Right ventricle myocardium superior (tissue), 1 donor: ENCODE data around the gene DTD1. TPM values are rescaled to one million over a fixed set of nuclear protein-coding genes. Genes with fewer than 3 reads are reported as not detected.

Experiments used
- ATAC-seq: fragments of 200-7000 bp; cut with Tn5 transposase; one replicate; pipeline ENCODE4 v1.9.1; 2020; ENCODE audit warnings: mild to moderate bottlenecking; ENCODE audit not compliant: poor library complexity
- DNase-seq: peaks from one replicate; pipeline ENCODE4 v3.0.0-alpha.2; 2020
- intact Hi-C: fragments of 100-400 bp; cut with DNase I; formaldehyde crosslinking; loops from one replicate; pipeline ENCODE4 v1.11.2; 2022
- total RNA-seq: library from RNA; stranded (reverse); fragmentation: NEBNext Ultra II Directional; extraction: Animal tissue kit (Norgen Biotek cat#: 25700); gene quantifications from one replicate; pipeline ENCODE4 v1.2.1, GENCODE V29; 2021
- donor health status: DM: no; HTN: yes; CAD: no; lungs with severe emphysema.

DTD1 gene
- total RNA-seq, 1 donor from 2014 or later, result 12.4 TPM

DNA sequence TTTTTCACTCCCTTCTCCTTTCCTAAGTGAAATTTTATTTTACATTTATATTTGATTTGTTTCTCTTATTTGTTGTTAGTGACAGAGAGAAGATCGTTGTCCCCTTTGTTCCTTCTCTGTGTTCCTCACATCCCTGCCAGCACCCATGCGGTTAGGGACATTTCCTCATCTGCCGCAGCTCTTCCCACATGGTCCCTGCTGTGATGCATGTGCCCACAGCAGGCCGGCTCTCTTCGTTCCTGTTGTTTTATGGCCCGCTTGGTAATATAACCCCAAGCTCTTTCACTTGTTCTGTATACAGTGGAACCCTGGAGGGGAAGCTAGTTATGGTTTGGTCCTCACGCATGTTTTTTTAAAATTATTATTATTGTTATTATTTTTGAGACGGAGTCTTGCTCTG lies 23.6 kb downstream of the DTD1 start:
- DNase-seq, result no peak
- ATAC-seq, result no peak
- intact Hi-C loops, result no loop called here

DNA sequence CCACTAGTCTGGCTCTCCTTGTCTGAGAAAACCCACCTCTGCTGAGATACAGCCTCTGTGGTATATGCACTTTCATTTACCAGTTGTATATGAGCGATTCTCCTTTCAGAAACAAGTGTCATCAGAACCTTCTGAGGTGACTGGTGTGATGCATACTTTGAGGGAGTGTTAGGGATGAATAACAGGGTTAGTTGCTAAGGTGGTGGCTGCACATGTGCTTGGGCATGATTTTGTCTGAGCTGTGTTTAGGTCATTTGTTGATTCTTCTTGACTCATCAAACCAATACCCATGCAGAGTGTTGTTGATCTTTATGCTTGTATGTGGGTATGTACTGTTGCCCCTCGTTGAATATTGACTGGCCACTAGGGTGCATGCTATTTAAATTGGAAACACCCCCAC lies 25.7 kb downstream of the DTD1 start:
- DNase-seq (no peak), ATAC-seq (no peak)
- intact Hi-C loops, result no loop called here

DNA sequence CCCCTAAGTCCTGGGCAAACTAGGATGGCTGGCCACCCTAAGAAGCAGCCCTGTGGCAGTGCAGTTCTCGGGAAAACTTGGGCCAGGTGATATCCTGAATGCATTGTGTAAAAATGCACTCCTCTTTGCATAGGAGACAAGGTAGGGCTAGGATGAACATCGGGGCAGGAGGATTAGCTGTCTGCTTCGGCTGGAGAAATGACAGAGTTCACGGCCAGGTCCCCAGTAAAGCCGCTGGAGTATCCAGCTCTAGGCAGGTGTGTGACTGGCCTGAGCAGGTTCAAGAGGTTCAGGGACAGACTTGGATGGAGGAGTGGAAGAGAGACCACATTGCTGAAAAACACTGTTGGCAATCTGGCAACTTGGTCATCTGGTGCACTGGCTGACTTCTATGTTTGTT lies 26.4 kb downstream of the DTD1 start:
- intact Hi-C loops, result no loop called here
- ATAC-seq (no peak), DNase-seq (no peak)

DNA sequence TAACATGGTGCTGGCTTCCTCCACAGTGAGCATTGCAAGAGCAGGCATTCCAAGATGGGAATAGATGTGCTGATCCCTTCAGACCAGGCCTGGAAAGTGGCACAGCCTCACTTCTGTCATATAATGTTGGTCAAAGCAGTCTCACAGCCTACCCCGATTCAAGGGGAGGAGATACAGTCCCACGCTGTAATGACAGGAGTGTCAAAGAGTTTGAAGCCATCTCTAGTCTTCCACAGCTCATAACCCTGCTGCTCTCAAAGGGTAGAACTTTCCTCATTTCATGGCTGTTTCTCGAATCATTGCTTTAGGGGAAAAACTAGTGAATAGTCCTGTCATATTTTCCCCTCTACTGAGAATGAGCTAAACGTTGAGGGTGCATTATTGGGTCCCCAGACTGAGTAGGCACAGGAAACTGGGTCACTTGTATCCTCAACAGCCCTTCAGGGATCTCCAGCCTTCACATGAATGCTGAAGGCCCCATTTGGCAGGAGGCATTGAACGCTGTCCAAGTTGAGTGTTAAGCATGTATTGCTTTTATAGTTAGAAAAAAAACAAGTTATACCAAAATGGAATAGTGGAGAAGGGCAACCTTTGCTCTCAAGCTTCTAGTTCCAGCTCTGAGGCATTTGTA lies 27.3 kb downstream of the DTD1 start:
- ATAC-seq (no peak), DNase-seq (no peak)
- intact Hi-C loops, result no loop called here

DNA sequence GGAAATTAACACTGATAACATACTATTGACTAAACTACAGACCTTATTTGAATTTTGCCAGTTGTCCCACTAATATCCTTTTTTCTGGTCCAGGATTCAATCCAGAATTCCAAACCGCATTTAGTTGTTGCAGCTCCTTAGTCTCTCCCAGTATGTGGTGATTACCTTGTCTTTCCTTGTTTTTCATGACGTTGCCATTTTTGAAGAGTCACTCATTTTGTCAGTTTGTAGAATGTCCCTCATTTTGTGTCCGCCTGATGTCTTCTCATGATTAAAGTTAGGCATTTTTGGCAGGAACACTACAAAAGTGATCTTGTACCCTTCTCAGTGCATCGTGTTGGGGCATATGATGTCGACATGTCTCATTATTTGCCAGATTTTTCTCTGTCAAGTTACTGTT lies 33.1 kb downstream of the DTD1 start:
- ATAC-seq, result no peak
- no peak for DNase-seq
- intact Hi-C loops, result no loop called here

DNA sequence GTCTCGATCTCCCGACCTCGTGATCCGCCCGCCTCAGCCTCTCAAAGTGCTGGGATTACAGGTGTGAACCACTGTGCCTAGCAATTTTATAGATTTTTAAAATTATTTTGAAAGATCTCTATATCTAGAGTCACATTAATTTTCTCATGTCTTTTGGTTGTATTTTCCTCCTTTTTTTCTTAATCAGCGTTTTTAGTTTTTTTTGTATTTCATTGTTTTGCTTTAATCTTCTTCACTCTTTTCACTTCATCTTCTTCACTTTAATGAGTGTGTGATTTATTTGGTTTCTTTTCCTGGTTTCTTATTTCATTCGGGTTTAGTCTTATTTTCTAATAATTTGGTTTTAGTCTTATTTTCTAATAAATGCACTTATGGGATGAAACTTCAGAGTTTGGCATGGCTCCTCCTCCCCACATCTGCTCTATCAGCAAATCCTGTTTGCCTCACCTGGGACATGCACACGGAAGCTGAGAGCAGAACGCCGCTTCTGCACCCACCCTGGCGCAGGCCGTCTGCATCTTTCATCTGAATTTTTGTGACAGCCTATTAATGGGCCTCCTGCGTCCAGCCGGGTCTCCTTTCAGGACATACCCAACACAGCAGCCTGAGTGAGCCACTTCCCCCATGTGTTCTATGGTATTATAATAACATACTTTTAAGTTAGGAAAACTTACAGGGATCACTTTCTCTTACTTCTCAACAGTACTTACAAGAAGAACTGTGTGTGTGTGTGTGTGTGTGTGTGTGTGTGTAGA lies 35.5 kb downstream of the DTD1 start:
- DNase-seq, result no peak
- no peak for ATAC-seq
- intact Hi-C loops, result no loop called here

DNA sequence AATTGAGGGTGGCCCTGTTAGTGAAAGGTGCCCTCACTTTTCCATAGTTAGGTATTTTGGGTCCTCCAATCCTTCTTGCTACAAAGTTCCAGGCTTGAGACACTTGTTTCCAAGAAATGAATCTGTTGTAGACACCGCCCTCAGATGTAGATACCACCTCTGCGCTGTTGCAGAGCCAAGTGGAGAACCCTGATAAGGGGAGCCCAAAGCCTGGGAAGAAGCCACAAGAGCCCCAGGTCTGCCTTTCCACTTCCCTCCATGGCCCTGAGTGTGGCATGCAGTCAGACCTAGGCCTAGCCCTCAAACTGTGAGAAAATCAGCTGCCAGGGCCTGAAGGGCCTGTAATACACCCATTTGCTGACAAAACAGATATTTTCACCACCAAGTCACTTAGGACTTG lies 37.1 kb downstream of the DTD1 start:
- intact Hi-C loops, result no loop called here
- DNase-seq (no peak), ATAC-seq (no peak)

DNA sequence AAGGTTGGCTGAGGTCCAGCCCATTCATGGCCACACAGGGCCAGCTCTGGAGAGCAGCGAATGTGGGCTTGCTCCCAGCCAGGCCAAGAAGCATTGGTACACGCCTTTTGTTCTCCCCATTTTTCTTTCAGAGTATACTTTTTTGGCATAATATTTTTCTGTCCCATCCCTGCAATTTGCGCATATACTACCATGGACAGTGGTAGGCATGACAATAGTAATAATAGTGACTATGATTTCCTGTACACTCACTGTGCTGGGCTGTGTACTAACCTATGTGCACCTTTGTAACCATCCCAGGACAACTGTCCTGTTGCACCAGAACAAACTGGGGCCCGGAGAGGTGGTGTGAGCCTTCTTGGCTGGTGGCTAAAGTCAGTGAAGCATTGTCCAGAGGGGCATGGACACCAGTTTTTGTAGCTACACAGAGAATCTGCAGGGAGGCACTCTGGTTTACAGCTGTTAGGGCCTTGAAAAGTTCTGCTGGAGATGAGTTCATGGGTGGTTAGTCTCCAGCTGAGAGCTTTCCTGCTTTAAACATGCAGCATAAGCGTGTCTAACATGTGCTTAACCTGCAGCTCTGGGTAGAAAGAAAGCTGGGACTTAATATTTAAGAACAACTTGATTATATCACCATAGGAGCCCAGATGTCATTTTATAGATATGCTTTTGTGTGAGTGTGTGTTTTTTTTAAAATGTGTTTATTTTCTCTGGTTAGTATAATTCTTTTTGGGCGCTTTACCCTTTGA lies 38.2 kb downstream of the DTD1 start:
- no peak for ATAC-seq
- intact Hi-C loops, result no loop called here
- no peak for DNase-seq

DNA sequence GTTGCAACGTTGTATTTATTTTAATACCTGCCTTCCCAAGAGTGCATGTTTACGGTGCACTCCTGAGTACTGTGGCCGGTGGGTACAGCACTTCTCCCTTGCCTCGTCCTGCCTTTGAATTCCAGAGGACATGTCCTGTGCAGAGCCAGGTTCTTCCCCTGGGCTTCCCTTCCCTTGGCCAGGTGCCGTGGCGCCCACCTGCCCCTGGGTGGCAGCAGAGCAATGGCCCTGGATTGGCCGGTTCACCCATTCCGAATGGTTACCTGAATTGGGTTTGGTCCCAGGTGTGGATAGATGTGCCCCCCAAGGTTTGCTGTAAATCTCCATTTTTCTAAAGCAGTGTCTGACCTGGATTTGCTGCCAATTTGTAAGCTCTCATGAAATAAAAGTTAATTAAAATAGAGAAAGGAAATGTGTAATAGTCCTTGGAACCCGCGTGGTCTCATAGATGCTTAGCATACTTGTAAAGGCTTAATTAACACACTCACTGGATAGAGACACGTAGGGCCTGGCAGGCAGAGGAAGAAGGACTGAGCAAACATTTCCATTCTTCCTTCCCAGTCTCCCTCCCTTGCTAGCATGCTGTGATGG lies 40.6 kb downstream of the DTD1 start:
- no peak for ATAC-seq
- DNase-seq, result no peak
- intact Hi-C loops, result no loop called here

DNA sequence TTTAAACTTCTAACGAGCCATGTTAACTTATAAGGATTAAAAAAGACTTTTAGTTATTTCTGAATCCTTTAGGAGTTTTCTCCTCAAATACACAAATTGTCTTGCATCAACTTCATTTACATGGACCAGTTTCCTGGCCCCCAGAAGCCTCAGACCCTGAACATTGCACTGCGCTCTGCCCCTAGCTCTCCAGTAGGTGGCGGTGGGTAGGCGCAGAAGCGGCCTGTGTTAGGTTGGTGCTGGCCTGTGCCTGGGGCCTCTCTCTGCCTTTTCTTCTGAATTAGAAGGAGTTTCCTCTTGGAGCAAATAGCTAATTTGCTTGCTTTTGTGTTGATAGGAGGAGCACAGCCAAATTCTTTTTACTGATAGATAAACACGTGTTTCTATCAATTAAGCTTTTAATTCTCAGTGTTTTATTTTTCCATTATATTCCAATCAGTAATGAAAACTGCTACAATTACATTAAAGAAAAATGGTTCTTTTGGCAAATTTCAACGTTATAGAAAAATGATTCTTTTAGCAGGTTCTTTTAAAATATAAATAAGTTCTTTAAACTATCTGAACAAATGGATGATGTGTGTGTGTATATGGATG lies 44.4 kb downstream of the DTD1 start:
- peak; percentile 69 for DNase-seq
- ATAC-seq, result peak; percentile 92
- intact Hi-C loops, result no loop called here

DNA sequence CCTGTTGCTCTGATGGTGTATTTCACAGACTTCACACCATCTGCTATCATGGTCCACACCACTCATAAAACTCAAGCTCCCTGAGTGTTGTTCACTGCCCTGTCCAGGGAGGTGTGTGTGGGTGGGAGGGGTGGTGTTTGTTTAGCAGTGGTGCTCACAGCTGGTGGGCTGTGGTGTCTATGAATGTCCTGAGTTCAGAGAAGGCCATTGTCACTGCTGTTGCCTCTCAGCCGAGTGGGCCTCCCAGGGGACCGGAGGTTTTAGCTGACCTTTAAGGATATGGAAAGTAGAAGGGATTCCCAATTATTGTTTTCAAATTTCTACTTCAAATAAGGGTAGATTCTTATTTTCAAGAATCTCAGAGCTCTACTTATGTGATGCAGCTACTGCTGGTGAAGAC lies 45.6 kb downstream of the DTD1 start:
- no peak for ATAC-seq
- DNase-seq, result no peak
- intact Hi-C loops, result no loop called here

DNA sequence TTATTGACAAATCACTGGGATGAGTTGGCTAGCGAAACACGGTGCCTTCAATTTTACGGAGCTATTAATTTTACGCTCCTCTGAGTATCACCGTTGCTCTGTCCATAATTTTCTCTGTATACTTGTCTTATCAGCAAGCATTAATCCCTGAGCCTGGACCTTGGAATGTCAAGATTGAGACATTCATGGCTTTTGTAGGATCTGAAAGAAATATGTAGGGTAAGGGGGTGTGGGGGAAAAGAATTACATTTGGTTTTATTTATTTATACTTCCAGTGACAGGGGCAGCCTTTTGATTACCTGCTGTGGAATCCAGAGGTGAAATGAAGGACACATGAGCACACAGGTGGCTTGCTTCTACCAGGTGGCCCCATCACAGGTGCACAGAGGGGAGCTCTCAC lies 46.6 kb downstream of the DTD1 start:
- no peak for ATAC-seq
- intact Hi-C loops, result no loop called here

DNA sequence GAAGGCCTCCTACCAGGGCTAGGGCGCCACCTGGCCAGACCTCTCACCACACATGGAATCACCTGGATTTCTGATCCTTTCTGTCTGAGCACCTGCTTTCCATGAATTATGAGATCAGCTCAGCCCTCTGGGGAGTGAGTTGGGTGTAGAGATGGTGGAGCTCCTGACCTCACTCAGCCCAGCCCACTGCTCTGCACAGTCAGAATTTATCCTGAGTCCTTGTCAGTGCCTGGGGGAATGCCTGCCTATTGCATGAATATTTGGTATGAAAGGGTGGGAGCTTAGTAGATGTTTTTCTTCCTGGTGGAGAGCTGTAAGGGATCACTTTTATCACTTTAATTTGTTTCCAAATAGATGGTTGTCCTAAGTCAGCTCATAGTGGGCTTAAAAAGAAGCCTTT lies 47.5 kb downstream of the DTD1 start:
- DNase-seq (no peak), ATAC-seq (no peak)
- intact Hi-C loops, result no loop called here

More for the DNA sequence above, 46.6 kb downstream of the DTD1 start:
- DNase-seq, result no peak

DNA sequence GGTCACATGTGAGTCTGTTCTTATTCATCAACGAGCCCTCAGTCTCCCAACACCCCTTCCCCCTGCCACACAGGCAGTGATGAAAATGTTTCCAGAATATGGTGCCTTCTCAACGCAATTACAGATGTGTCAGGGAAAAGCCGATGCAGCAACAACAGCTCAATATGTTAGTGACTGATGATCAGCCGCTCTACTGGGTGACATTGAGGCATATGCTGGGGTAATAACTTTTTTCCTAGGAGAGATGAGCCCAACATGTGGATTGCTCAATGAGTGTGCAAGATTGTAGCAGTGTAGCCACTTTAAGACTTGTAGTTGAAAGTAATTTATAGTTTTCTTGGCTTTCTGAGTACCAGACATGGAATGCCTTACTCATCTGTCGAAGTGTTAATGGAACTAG lies 49.4 kb downstream of the DTD1 start:
- intact Hi-C loops, result no loop called here
- DNase-seq, result no peak
- ATAC-seq, result no peak

DNA sequence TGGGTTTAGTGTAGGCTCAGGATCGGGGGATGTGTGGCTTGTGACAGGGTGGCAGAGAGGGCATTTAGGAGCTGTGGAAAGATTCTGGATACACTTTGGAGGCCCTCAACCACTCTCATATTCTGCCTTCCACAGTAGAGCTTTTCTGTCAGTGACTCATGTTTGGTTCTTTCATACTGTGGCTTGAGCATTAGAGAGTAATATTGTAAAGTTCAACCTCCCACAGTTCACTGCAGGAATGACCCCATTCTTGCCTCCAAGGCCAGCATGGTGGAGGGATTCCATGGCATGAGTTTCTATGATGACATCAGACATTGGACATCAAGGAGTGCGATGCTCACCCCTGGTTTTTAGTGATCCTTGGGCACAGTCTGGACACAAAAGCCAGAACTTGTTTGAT lies 50.9 kb downstream of the DTD1 start:
- ATAC-seq, result no peak
- no peak for DNase-seq
- intact Hi-C loops, result no loop called here

DNA sequence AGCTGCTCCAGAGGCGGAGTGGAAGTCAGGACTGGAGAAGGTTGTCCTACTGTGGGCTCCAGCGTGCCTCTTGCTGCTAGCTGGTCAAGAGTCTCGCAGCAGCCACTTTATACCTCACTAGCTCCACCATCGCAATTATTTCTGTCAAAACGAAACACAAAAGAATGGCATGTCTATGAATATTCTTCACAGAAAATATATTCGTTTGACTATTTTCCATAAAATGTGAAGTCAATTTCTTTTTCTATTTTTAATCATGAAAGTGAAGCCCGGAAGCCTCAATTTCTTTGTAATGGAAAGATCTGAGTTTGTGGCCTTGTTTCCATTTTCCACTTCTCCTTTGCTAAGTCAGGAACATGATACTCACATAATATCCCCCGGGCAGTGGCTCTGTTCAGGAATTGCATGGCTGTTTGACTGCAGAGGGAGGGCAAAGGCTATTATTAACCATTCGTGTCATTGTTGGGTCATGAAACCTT lies 51.7 kb downstream of the DTD1 start:
- intact Hi-C loops, result no loop called here
- ATAC-seq (peak; percentile 64), DNase-seq (no peak)

DNA sequence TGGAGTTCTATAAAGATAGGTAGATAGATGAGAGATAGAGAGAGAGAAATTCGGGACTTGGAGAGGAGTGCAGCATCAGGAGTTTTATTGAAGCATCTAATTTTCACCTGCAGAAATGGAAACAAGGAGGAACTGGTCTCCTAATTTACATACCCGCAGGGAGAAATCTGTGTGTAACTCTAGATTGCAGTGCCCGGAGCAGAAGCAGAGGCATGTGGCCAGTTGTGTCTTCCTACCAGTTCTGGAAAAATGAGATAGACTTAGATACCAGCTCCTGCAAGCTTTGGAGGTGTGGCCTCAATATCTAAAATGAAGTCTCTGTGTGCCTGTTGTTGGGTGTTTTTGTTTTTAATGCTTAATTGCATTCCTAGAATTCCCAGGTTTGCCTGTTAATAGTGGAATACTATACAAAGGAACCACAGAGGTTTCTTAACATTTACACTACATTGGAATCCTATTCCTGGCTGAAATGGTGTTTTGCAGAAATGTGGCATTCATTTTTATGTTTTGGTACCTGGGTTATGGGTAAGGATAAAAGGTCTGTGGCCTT lies 57.4 kb downstream of the DTD1 start:
- intact Hi-C loops, result no loop called here
- DNase-seq, result no peak
- no peak for ATAC-seq

DNA sequence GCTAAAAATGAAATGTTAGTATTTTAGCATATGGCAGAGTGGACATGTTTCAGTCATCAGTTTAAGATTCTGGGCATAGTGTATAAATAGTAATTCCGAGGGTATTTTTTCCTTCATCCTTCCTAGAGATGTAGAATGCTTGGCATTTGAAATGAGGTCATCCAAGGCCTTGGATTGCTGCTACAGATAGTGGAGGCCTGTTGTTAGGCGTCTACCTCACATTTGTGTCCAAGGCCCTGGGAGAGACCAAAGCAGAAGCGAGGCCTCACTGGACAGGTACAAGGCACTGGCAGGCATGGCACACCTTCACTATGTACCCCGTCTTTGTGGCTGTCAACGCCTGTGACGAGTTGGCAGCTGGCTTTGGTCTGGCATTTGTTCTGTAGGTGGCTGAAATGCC lies 58.0 kb downstream of the DTD1 start:
- DNase-seq, result no peak
- no peak for ATAC-seq
- intact Hi-C loops, result no loop called here

DNA sequence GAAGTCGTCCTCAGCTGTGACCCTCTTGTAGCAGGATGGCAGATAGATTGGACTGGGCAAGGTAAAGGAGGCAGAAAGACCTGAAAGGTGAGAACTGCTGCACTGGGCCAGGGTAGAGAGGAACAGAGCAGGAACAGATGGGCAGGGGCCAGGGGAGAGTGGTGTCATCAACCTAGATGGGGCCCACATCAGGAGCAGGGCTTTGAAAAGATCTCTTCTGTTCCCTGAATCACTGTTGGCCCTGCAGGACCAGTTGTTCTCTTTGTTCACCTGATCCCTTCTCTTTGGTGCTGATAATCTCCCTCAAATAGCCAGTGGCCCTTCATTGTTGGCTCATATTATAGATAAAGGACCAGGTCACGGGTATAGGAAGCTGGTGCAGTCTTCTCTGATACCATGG lies 59.9 kb downstream of the DTD1 start:
- DNase-seq, result no peak
- no peak for ATAC-seq
- intact Hi-C loops, result no loop called here
